K562 (cell line): ENCODE data around the gene G6PC2.

Experiments
- ADNP ChIP-seq: fragments of 200-800 bp; sonication (Bioruptor generic); IDR thresholded peaks from 2 replicates; pipeline ENCODE4 v1.6.1; 2016; ENCODE audit warnings: missing genetic modification characterization, missing compliant biosample characterization
- POU5F1 ChIP-seq: fragments of 150-350 bp; IDR thresholded peaks from 2 replicates; pipeline ENCODE4 v1.6.1; 2014; ENCODE audit warnings: borderline replicate concordance, low read length, low read depth, mild to moderate bottlenecking; ENCODE audit not compliant: partially characterized antibody
- SUPT5H ChIP-seq: fragments of 450-650 bp; IDR thresholded peaks from 2 replicates; pipeline ENCODE4 v1.6.1; 2016
- TAF1 ChIP-seq: IDR thresholded peaks from 2 replicates; pipeline ENCODE4 v1.6.1; 2011; ENCODE audit warnings: mild to moderate bottlenecking, low read length, moderate library complexity; ENCODE audit not compliant: insufficient read depth, control insufficient read depth, severe bottlenecking; ENCODE audit errors: extremely low read depth
- TCF3 ChIP-seq: sonication (generic); formaldehyde crosslinking; IDR thresholded peaks from 2 replicates; pipeline ENCODE4 v1.4.0; 2020; ENCODE audit warnings: mild to moderate bottlenecking, missing genetic modification reagents

- TF ChIP-seq POU5F1 (no peak), SUPT5H (no peak), TCF3 (CRISPR knock-in tag) (no peak), TAF1 (no peak), ADNP (tag) (no peak)
Measured at GRCh38 chr2:168930242-168930641, 29.2 kb downstream of the G6PC2 start.
